ENCODE data around the gene CYB561. TPM values are rescaled to one million over a fixed set of nuclear protein-coding genes. Genes with fewer than 3 reads are reported as not detected.
A peak's percentile ranks its signal among the peaks of the same experiment; 100 is the strongest.

Gene CYB561
- total RNA-seq, 1 donor from 2014 or later: 2.9 TPM

GRCh38 chr17:63435681-63436522 is 10.2 kb downstream of the CYB561 start:
- no peak for DNase-seq (ENCODE audit: low read depth)

GRCh38 chr17:63434951-63435571 is 11.0 kb downstream of the CYB561 start:
- peak; percentile 41 for DNase-seq (ENCODE audit: low read depth)

- DNase-seq (ENCODE audit: low read depth): peak; percentile 83
Observed at GRCh38 chr17:63433746-63434591, 12.1 kb downstream of the CYB561 start.

- no peak for DNase-seq (ENCODE audit: low read depth)
Observed at GRCh38 chr17:63431939-63432804, 13.9 kb downstream of the CYB561 start.

GRCh38 chr17:63431618-63431938 is 14.5 kb downstream of the CYB561 start:
- no peak for DNase-seq (ENCODE audit: low read depth)

GRCh38 chr17:63430223-63430622 is 15.9 kb downstream of the CYB561 start:
- DNase-seq (ENCODE audit: low read depth): no peak

GRCh38 chr17:63429766-63430165 is 16.3 kb downstream of the CYB561 start:
- DNase-seq (ENCODE audit: low read depth): no peak

- no peak for DNase-seq (ENCODE audit: low read depth)
Observed at GRCh38 chr17:63426917-63427308, 19.2 kb downstream of the CYB561 start.

- DNase-seq (ENCODE audit: low read depth): no peak
Observed at GRCh38 chr17:63426041-63426916, 19.8 kb downstream of the CYB561 start.

GRCh38 chr17:63425483-63425882 is 20.6 kb downstream of the CYB561 start:
- peak; percentile 82 for DNase-seq (ENCODE audit: low read depth)

- no peak for DNase-seq (ENCODE audit: low read depth)
Observed at GRCh38 chr17:63423963-63424362, 22.1 kb downstream of the CYB561 start.

GRCh38 chr17:63423251-63423950 is 22.7 kb downstream of the CYB561 start:
- no peak for DNase-seq (ENCODE audit: low read depth)

GRCh38 chr17:63421681-63422645 is 24.1 kb downstream of the CYB561 start:
- DNase-seq (ENCODE audit: low read depth): no peak

- DNase-seq (ENCODE audit: low read depth): no peak
Observed at GRCh38 chr17:63420868-63421680, 25.0 kb downstream of the CYB561 start.

GRCh38 chr17:63419949-63420867 is 25.9 kb downstream of the CYB561 start:
- DNase-seq (ENCODE audit: low read depth): no peak

GRCh38 chr17:63419398-63419797 is 26.7 kb downstream of the CYB561 start:
- no peak for DNase-seq (ENCODE audit: low read depth)

All from myocyte (in vitro differentiated cells).